IPS-15b (cell line): ENCODE results near the gene NCAPD2.
"Not testable (repeated sequence)": the region's sequence is repeated elsewhere in the genome, so short reads cannot be mapped to it uniquely, and the experiment has no call there.

Source experiments
- H3K27me3 ChIP-seq: one replicate; pipeline ENCODE4 v1.6.1; 2013; ENCODE audit warnings: low read length; ENCODE audit not compliant: control insufficient read depth, insufficient read depth
- H3K36me3 ChIP-seq: one replicate; pipeline ENCODE4 v1.6.1; 2013; ENCODE audit warnings: low read length; ENCODE audit not compliant: control insufficient read depth, insufficient read depth
- H3K4me1 ChIP-seq: one replicate; pipeline ENCODE4 v1.6.1; 2013; ENCODE audit warnings: mild to moderate bottlenecking, low read length; ENCODE audit not compliant: control insufficient read depth, insufficient read depth
- H3K4me3 ChIP-seq: one replicate; pipeline ENCODE4 v1.5.1; 2013; ENCODE audit warnings: low read depth, low read length
- H3K9ac ChIP-seq: one replicate; pipeline ENCODE4 v1.6.1; 2013; ENCODE audit warnings: low read depth, mild to moderate bottlenecking, low read length
- H3K9me3 ChIP-seq: one replicate; pipeline ENCODE4 v1.6.1; 2013; ENCODE audit warnings: mild to moderate bottlenecking, low read length; ENCODE audit not compliant: control insufficient read depth, insufficient read depth

The NCAPD2 gene

DNA sequence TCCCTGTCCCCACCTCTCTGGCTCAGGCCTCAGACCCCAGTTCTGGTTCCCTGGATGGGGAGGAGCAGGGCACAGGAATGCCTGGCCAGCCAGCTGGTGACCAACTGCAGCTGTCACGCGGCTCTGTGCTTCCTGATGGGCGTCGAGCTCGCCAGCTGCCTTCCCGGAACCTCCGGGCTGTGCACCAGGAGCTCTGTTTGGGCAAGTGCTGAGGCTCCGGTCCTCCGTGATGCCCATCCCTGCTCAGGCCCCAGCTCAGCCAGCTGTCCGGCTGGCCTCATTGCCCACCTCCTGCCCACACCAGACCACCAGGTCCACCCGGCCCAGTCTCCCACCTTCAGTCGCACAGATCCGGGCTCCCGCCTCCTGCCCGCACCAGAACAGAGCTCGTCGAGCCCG is 57.2 kb downstream of the NCAPD2 start:
- Histone ChIP-seq H3K9ac (no peak overlapping the region), H3K9me3 (no peaks in the 10 kb centered on the region), H3K36me3 (peaks cover 26% of the 10 kb centered on the region), H3K4me3 (no peak overlapping the region), H3K4me1 (peaks cover 11% of the 10 kb centered on the region), H3K27me3 (no peaks in the 10 kb centered on the region)

DNA sequence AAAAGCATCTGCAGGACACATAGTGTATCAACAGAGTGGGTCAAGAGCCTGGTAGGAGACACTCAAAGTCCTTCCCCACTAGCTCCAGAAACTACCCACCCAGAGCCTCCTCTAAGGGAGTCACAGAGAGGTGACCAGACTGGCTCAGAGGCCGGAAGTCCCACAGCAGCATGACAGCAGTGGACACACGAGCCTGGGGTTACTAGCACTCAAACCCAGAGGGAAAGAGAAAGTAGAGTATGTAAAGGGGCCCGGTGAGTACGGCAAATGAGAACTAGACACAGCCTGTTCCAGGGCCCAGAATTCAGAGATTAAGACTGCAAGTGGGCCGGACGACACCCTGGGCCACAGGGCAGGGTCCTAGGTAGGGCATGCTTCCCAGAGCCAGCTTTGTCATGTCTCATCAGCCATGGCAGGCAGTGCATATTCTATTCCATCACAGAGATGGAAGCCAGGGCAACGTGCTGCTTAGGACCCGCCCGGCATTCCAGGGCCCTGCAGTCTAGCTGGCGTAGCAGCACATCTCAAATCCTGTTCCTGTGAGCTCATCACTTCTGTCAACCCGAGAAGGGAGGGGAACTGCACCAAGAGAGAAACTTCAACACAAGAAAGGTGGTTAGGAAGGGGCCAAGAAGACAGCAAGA is 57.7 kb downstream of the NCAPD2 start:
- no peaks in the 10 kb centered on the region for H3K9me3 ChIP-seq
- peaks cover 11% of the 10 kb centered on the region for H3K4me1 ChIP-seq
- no peak overlapping the region for H3K9ac ChIP-seq
- no peak overlapping the region for H3K4me3 ChIP-seq
- peaks cover 24% of the 10 kb centered on the region for H3K36me3 ChIP-seq
- no peaks in the 10 kb centered on the region for H3K27me3 ChIP-seq

DNA sequence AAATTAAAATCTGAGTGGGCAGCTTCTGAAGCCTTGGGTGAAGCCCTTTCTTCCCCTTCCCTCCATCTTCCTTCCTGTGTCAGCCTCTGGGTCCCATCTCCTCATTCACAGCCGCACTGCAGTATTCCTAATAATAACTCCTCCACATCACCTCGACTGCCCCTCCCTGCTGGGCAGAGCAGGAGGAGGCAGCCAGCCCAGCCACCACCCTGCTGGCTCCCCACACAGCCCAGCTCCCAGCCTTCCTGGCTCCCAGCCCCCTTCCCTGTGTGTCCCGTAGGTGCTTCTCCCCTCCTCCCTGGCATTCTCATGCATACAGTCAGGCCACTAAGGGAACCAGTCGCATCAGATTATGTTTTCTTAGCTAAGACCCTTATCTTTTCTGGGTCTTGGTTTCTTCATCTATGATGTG is 58.2 kb downstream of the NCAPD2 start:
- Histone ChIP-seq H3K4me1 (peaks cover 11% of the 10 kb centered on the region), H3K36me3 (peaks cover 29% of the 10 kb centered on the region), H3K4me3 (no peak overlapping the region), H3K27me3 (no peaks in the 10 kb centered on the region), H3K9me3 (no peaks in the 10 kb centered on the region), H3K9ac (peak overlapping the region; percentile 12)

GRCh38 chr12:6553051-6553868 is 59.4 kb downstream of the NCAPD2 start:
- Histone ChIP-seq H3K4me1 (peaks cover 11% of the 10 kb centered on the region), H3K4me3 (peak overlapping the region; percentile 82)

GRCh38 chr12:6554168-6555017 is 60.5 kb downstream of the NCAPD2 start:
- Histone ChIP-seq H3K9me3 (no peaks in the 10 kb centered on the region), H3K36me3 (peaks cover 19% of the 10 kb centered on the region), H3K27me3 (no peaks in the 10 kb centered on the region), H3K9ac (no peak overlapping the region), H3K4me1 (peaks cover 11% of the 10 kb centered on the region), H3K4me3 (peak overlapping the region; percentile 82)

More at GRCh38 chr12:6553051-6553868, 59.4 kb downstream of the NCAPD2 start:
- Histone ChIP-seq H3K27me3 (no peaks in the 10 kb centered on the region), H3K9ac (no peak overlapping the region), H3K36me3 (peaks cover 24% of the 10 kb centered on the region), H3K9me3 (no peaks in the 10 kb centered on the region)

- Histone ChIP-seq H3K36me3 (peaks cover 24% of the 10 kb centered on the region), H3K27me3 (no peaks in the 10 kb centered on the region), H3K4me3 (peak overlapping the region; percentile 82), H3K9me3 (no peaks in the 10 kb centered on the region), H3K9ac (no peak overlapping the region), H3K4me1 (peaks cover 11% of the 10 kb centered on the region)
Observed at GRCh38 chr12:6555018-6555691, 61.3 kb downstream of the NCAPD2 start.

DNA sequence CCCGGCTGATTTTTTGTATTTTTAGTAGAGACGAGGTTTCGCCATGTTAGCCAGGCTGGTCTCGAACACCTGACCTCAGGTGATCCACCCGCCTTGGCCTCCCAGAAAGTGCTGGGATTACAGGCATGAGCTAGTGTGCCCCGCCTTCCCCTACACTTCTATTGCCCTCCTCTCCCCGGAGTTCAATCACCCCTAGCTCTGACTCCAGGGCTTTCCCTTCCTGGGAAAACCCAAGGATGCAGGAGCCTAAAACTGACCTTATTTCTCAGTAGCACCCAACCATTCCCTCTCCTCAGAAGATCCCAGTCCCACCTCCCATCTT is 62.6 kb downstream of the NCAPD2 start:
- not testable (repeated sequence) for H3K4me3 ChIP-seq, H3K27me3 ChIP-seq, H3K9me3 ChIP-seq, H3K9ac ChIP-seq
- Histone ChIP-seq H3K36me3 (peaks cover 33% of the 10 kb centered on the region), H3K4me1 (peaks cover 11% of the 10 kb centered on the region)

GRCh38 chr12:6556857-6557256 is 63.0 kb downstream of the NCAPD2 start:
- Histone ChIP-seq H3K27me3 (no peaks in the 10 kb centered on the region), H3K9ac (no peak overlapping the region), H3K36me3 (peaks cover 37% of the 10 kb centered on the region), H3K4me3 (no peak overlapping the region), H3K9me3 (no peaks in the 10 kb centered on the region), H3K4me1 (peaks cover 11% of the 10 kb centered on the region)

DNA sequence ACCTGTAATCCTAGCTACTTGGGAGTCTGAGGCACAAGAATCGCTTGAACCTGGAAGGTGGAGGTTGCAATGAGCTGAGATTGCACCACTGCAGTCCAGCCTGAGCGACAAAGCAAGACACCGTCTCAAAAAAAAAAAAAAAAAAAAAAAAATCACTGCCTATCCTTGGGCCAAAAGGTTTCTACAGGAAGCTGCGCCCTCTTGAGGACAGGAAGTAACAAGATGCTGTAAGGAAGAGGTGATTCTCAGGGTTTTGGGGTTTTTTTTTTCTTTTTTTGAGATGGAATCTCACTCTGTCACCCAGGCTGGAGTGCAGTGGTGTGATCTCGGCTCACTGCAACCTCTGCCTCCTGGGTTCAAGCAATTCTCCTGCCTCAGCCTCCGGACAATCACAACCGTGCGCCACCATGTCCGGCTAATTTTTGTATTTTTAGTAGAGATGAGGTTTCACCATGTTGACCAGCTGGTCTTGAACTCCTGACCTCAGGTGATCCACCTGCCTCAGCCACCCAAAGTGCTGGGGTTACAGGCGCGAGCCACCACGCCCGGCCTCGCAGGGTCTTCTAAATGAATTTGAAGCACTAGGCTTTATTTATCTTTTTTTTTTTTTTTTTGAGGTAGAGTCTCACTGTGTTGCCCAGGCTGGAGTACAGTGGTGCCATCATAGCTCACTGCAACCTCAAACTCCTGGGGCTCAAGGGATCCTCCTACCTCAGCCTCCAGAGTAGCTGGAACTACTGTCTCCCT is 64.3 kb downstream of the NCAPD2 start:
- not testable (repeated sequence) for H3K4me1 ChIP-seq, H3K9ac ChIP-seq, H3K27me3 ChIP-seq, H3K4me3 ChIP-seq, H3K9me3 ChIP-seq
- peaks cover 46% of the 10 kb centered on the region for H3K36me3 ChIP-seq

DNA sequence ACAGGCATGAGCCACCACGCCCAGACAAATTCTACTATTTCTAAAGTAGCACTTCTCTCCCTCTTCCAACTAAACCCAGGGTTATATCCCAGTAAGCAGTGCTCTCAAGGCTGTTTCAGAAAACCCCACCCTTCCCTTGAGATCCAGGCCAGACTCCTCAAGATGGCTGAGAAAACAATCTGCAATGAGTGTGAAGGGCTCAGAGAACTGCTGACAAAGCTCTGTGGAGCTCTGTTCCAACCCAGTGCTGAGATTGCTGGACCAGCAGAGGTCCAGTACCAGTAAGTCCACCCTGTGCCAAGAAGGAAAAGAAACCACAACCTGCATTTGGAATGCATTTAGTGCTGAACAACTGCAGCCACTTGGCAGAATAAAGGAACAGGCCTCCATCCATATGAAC is 65.6 kb downstream of the NCAPD2 start:
- no peak overlapping the region for H3K4me3 ChIP-seq
- no peaks in the 10 kb centered on the region for H3K4me1 ChIP-seq
- no peak overlapping the region for H3K9ac ChIP-seq
- no peaks in the 10 kb centered on the region for H3K9me3 ChIP-seq
- H3K27me3 ChIP-seq, result no peaks in the 10 kb centered on the region
- peaks cover 50% of the 10 kb centered on the region for H3K36me3 ChIP-seq
